ENCODE data around the gene CAPN1. TPM values are rescaled to one million over a fixed set of nuclear protein-coding genes. Genes with fewer than 3 reads are reported as not detected.
A peak's percentile ranks its signal among the peaks of the same experiment; 100 is the strongest.

CAPN1 gene
- total and polyA plus RNA-seq, 9 of the 15 experiments (the other 6 are each of a cell fraction or from before 2014, with no cell fraction given): 3.5 to 199 (median 61.6) TPM

DNA sequence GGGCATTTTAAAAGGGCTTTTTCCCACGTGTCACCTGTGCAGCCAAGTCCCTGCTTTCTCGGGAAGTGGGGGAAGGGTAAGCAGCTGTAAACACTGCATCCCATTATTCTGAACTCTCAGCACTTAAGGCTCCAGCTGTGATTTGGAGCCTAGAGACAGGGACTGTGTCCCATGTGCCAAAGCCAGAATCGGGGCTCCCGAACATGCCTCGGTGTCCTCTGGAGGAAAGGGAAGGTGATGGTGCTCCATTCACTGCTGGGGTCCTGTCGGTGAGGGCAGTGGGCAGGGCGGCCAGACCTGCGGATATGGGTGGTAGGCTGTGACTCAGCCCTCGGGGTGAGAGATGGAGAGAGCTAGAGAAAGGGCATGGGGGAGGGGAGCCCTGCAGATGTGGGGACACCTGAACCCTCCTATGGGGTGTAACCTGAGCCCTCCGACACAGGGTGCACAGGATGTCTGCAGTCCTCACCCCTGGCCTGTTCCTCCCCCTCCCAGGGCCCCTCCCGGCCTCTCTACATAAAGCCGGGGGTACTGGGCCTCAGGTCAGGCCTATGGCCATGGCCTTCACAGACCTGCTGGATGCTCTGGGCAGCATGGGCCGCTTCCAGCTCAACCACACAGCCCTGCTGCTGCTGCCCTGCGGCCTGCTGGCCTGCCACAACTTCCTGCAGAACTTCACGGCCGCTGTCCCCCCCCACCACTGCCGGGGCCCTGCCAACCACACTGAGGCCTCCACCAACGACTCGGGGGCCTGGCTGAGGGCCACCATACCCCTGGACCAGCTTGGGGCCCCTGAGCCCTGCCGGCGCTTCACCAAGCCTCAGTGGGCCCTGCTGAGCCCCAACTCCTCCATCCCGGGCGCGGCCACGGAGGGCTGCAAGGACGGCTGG is 31.8 kb downstream of the CAPN1 start:
- no peak overlapping the region for H2AFZ ChIP-seq (ENCODE audit: low read depth, low read length)
- H3K4me1 ChIP-seq (replicated peaks in 1 of 2; ENCODE audit: control insufficient read depth in 2 of 2, insufficient read depth in 2 of 2, low read length in 2 of 2): peaks cover 13 to 53% of the 10 kb centered on the region in 2 experiments; a peak in 4 of 5 replicates
- H3K9ac ChIP-seq (ENCODE audit: insufficient read depth in 1 of 2, low read depth in 2 of 2, low read length in 2 of 2): peak overlapping the region in 1 of 2 experiments; percentile 59; a peak in 2 of 4 replicates
- H3K27ac ChIP-seq (ENCODE audit: extremely low read depth, low read depth, low read length): no peak overlapping the region
- ATAC-seq: peak; percentile 32
- H3K27me3 ChIP-seq (ENCODE audit: control insufficient read depth in 2 of 2, insufficient read depth in 2 of 2, low read length in 2 of 2): no peaks in the 10 kb centered on the region
- peaks cover 2% of the 10 kb centered on the region for H3K9me1 ChIP-seq (ENCODE audit: control insufficient read depth, insufficient read depth, low read length)
- CTCF ChIA-PET (ENCODE audit: low intra/inter-chr PET ratio): no interaction called here
- peaks cover 35% of the 10 kb centered on the region; the same call in 2 of the 3 replicates for H3K36me3 ChIP-seq (ENCODE audit: control insufficient read depth, insufficient read depth, low read length)
- peak; percentile 17 to 52 (median 38) for DNase-seq (ENCODE audit: extremely low read depth in 1 of 4, low spot score in 3 of 4)
- BruUV-seq (replicated peaks): no TSS peak
- intact Hi-C loops (cut with micrococcal nuclease): no loop called here
- no peaks in the 10 kb centered on the region for H3K79me2 ChIP-seq (ENCODE audit: control insufficient read depth, insufficient read depth, low read length)
- no peak overlapping the region for H3K4me3 ChIP-seq
- peak; percentile 78 for TF ChIP-seq POLR2G (IDR thresholded peaks at IDR 0.05; ENCODE audit: low read depth, low read length)
- TF ChIP-seq, protein P1, sequence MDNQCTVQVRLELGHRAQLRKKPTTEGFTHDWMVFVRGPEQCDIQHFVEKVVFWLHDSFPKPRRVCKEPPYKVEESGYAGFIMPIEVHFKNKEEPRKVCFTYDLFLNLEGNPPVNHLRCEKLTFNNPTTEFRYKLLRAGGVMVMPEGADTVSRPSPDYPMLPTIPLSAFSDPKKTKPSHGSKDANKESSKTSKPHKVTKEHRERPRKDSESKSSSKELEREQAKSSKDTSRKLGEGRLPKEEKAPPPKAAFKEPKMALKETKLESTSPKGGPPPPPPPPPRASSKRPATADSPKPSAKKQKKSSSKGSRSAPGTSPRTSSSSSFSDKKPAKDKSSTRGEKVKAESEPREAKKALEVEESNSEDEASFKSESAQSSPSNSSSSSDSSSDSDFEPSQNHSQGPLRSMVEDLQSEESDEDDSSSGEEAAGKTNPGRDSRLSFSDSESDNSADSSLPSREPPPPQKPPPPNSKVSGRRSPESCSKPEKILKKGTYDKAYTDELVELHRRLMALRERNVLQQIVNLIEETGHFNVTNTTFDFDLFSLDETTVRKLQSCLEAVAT (IDR thresholded peaks at IDR 0.05): no peak
- TF ChIP-seq POLR2B (IDR thresholded peaks at IDR 0.05; ENCODE audit: low read depth, partially characterized antibody): peak; percentile 29
- no peak for TF ChIP-seq BCL6 (CRISPR knock-in tag; IDR thresholded peaks at IDR 0.05)
- 0 out of 2 replicates have a peak, but pooled peaks have one; percentile 7 for TF ChIP-seq CBFA2T3 (IDR thresholded peaks at IDR 0.05)
- 0 out of 2 replicates have a peak, but pooled peaks have one; percentile 24 for TF ChIP-seq SUPT5H (IDR thresholded peaks at IDR 0.05)
- peak; percentile 7; the same call in 1 of the 2 replicates for TF ChIP-seq TFAP4 (CRISPR knock-in tag; IDR thresholded peaks at IDR 0.05; ENCODE audit: borderline replicate concordance)
- POLR2A ChIA-PET: interaction anchor here (0.7 to 2.1 kb wide), 4 partner anchors 9 to 441 kb away, joined by 3 to 10 read pairs (median 4); no protein-coding TSS in a partner anchor
- no peak overlapping the region for H3K4me2 ChIP-seq (ENCODE audit: insufficient read depth, low read length)
- no peak for FAIRE-seq
- no peaks in the 10 kb centered on the region for H3K9me3 ChIP-seq (replicated peaks; ENCODE audit: control insufficient read depth, insufficient read depth, low read depth, low read length)
- no peaks in the 10 kb centered on the region for H4K20me1 ChIP-seq (replicated peaks; ENCODE audit: control insufficient read depth, insufficient read depth, low read length)
- 68% methylated on average over 25 of the region's 26 CpGs for WGBS (ENCODE audit: insufficient coverage, low coverage, missing lambda C conversion rate)
- in situ Hi-C loops (cut with MboI): no loop called here

All from K562 (cell line).